Stimulated activated naive CD4-positive, alpha-beta T cell (primary cell): ENCODE results near the gene KLHDC4.

Source experiments
- DNase-seq, 6 experiments: peaks; one replicate each; lab custom pipeline; 2025; lab: John Stamatoyannopoulos, UW

KLHDC4 gene

GRCh38 chr16:87698676-87699199 is 67.0 kb downstream of the KLHDC4 start:
- DNase-seq: peak in 1 of 6 experiments; percentile 12

DNA sequence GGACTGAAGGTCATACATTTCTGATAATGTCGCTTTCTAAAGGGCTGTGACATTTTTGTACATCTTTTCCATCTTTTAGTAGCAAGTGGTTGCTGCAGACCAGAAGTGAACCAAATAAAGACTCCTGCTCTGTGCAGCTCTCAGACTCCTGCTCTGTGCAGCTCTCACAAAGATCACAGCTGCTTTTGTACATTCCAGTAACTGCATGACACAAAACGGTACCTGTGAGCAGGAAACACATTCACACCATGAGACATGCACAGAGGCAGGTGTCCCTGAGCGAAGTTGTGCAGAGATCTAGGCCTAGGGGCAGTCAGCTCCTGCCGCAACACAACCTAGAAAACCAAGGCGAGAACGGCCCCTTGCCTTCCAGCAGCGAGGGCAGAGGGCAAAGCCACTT is 67.5 kb downstream of the KLHDC4 start:
- no peak for DNase-seq

DNA sequence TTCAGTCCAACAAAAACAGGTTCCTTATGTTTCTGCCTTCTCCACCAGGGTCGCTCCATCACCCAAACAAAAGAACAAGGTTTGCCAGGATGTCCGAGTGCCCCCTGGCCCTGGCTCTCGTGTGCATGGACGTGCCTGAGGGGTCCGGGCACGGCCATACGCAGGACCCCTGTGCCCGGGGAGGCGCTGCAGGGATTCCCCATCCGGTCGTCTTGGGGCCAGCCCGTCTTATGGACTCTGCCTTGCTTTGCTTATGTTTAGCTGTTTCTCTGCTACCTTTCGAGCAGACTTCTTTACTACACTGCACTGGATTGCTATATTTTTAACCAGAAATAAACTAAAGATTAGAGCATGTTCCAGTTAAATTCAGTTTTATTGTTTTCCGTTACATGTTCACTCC is 68.0 kb downstream of the KLHDC4 start:
- DNase-seq: no peak

DNA sequence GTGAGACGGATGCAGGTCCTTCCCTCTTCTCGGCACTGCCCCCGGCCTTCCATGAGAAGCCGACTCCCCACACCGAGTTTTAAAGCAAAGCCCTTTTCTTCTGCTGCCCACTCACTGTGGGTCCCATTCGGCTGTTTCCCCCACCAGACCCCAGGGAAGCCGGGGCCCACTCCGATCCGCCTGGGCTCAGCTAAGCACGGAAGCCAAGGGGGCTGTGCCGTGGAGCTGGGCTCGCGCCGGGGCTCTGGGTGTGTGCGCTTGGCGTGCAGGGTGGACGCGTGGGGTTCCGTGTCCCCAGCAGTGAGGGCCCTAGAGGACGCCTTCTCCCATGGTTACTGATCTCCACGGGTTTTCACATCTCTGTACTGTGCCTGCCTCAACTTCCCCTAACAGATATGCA is 68.5 kb downstream of the KLHDC4 start:
- no peak for DNase-seq

DNA sequence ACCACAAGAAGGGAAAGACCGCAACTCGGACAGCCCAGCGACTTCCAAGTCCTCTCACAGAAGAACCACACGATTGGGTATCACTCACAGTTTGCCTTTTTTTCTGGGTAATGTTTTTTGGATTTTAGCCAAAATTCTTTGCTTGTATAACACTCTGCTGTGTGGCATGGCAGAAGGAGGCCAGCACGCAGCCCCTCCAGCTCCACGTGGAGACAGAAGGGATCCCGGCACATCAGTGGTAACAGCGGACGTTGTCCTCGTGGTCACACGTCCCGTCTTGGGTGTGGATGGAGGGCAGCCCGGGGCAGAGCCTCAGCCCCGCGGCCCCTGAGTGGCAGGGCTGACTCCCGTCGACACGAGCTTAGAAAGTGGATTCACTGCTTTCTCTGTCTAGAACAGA is 69.1 kb downstream of the KLHDC4 start:
- no peak for DNase-seq

GRCh38 chr16:87695534-87695933 is 70.3 kb downstream of the KLHDC4 start:
- no peak for DNase-seq

- no peak for DNase-seq
These were observed 71.2 kb downstream of the KLHDC4 start for GRCh38 chr16:87694441-87695125.

DNA sequence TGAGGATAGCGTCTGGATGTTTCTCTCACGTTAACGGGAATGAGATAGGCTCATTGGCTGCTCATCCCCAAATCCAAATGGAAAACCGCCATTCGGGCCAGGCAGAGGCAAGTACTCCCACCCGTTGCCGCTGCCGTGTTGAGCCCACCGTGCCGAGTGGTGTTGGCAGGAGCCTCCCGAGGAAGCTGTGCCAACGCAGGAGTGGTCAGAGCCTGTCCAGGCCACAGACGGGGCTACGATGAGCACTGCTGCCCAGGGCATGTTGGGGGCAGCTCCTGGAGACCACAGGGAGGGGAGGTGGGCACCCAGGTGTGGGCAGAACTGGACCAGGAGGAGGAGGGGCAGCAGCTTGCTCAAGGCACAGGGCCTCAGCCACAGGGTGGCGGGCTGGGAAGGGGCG is 72.0 kb downstream of the KLHDC4 start:
- DNase-seq: no peak

DNA sequence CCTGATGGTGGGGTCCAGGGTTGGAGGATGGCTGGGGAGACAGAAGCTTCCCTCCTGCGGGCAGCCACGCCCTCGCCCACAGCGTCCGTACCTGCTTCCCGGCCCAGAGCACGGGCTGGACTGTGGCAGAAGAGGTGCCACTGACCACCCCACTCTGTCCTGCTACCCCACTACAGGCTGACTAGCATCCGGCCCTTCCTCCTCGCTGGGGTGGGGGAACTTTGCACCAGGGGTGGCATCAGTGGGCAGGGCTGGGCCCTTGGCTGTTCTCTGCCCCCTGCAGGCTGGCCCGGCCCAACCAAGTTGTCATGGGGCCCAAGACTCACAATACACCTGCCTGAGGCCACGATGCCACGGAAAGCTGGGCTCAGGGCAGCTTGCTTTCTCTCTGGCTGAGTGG is 73.0 kb downstream of the KLHDC4 start:
- DNase-seq: no peak

GRCh38 chr16:87692176-87692575 is 73.6 kb downstream of the KLHDC4 start:
- no peak for DNase-seq

- DNase-seq: no peak
These were observed 74.1 kb downstream of the KLHDC4 start for GRCh38 chr16:87691686-87692079.

GRCh38 chr16:87690911-87691685 is 74.7 kb downstream of the KLHDC4 start:
- no peak for DNase-seq

DNA sequence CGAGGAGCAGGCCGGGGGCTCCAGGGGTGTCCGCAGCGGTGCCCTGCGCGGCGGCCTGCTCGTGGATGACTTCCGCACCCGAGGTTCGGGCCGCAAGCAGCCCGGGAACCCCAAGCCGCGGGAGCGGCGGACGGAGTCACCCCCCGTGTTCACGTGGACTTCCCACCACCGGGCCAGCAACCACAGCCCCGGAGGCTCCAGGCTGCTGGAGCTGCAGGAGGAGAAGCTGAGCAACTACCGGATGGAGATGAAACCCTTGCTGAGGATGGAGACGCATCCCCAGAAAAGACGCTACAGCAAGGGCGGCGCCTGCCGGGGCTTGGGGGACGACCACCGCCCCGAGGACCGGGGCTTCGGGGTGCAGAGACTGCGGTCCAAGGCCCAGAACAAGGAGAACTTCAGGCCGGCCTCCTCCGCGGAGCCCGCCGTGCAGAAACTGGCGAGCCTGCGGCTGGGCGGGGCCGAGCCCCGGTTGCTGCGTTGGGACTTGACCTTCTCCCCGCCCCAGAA is 75.8 kb downstream of the KLHDC4 start:
- no peak for DNase-seq

DNA sequence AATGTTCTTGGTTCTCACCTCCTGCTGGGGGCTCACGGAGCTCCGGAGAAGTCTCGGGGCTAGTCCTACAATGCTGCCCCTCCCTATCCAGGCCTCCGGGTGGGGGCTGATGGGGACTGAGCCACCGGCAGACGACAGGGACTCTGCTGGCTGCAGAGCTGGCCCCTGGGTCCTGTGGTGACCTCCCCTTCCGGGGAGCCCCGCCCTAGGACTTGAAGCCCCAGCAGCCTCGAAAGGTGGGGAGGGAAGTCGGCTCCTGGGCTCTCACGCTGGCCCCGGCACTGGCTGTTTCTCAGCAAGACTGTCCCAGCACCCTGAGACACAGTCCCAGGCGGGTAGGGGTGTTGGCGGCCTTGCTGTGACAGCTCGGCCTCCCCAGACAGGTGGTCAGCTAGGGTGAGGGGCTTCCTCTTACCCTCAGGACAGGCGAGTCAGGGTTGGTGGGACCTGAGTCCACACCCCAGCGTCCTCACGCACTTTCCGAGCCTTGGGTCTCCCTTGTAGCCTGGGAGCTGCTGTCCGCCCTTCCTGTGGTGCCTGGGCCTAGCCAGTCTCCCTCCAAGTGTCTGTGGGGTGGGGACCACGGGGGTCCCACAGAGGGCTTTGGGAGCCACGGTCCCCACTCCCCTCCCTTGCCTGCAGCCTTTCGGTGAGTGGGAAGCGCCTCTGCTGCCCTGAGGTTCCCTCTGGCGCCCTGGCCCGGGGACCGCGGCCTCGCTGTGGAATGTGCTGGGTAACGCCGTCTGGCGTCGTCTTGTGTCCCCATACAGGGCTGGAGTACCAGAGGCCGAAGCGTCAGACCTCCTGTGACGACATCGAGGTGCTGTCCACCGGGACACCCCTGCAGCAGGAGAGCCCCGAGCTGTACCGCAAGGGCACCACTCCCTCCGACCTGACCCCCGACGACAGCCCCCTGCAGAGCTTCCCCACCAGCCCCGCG is 76.6 kb downstream of the KLHDC4 start:
- DNase-seq: no peak

DNA sequence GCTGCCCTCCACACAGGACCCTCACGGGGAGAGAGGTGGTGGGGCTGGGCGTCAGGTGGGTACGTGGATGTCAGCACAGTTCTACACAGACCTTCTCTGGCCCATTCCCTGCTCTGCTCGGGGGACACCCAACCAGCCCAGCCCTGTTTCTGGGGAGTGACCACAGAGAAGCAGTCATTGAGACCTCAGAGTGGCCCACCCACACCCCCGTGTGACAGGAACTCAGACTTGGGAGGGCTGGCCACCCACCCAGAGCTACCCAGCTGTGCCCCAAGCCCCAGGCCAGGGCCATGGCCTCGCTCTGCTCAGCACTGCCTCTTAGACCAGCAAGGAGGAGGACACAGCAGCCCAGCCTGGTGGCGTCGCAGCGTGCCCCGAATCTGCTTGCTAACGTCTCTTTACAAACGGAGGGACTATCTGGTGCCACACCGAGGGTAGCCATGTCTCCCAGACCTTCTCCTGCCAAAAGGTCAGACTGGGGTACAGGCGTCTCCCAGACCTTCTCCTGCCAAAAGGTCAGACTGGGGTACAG is 77.7 kb downstream of the KLHDC4 start:
- DNase-seq: no peak

- no peak for DNase-seq
These were observed 78.5 kb downstream of the KLHDC4 start for GRCh38 chr16:87687126-87687910.

- DNase-seq: no peak
These were observed 79.1 kb downstream of the KLHDC4 start for GRCh38 chr16:87686697-87687096.

GRCh38 chr16:87685766-87686165 is 80.0 kb downstream of the KLHDC4 start:
- DNase-seq: no peak

DNA sequence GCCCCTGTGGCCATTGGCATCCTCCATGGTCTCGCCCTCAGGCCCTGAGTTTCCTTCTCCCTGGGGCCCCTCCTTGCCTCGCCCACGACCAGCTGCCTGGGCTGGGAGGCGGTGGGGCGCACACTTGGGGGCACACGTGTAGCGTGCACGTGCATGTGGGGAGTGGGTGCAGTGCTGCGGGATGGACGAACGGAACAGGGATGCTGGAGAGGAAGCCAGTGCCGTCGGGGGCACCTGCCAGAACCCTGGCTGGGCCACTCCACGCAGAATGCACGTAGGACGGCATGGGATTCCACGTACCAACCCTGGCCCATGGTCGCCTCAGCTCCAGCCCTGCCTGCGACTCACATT is 80.4 kb downstream of the KLHDC4 start:
- DNase-seq: no peak

GRCh38 chr16:87684711-87685404 is 80.9 kb downstream of the KLHDC4 start:
- no peak for DNase-seq
